GM10266 (cell line): ENCODE data around the gene HSD17B10.
A peak's percentile ranks its signal among the peaks of the same experiment; 100 is the strongest.

ENCODE experiments used
- DNase-seq: peaks from one replicate; pipeline ENCODE4 v3.0.0; 2012; ENCODE audit errors: extremely low spot score
- TF ChIP-seq, protein P1 (sequence below): IDR thresholded peaks from 2 replicates; pipeline ENCODE4 v1.5.1; 2012; ENCODE audit warnings: mild to moderate bottlenecking, low read depth; ENCODE audit not compliant: control insufficient read depth, insufficient read depth; ENCODE audit errors: missing control alignments

The HSD17B10 gene

DNA sequence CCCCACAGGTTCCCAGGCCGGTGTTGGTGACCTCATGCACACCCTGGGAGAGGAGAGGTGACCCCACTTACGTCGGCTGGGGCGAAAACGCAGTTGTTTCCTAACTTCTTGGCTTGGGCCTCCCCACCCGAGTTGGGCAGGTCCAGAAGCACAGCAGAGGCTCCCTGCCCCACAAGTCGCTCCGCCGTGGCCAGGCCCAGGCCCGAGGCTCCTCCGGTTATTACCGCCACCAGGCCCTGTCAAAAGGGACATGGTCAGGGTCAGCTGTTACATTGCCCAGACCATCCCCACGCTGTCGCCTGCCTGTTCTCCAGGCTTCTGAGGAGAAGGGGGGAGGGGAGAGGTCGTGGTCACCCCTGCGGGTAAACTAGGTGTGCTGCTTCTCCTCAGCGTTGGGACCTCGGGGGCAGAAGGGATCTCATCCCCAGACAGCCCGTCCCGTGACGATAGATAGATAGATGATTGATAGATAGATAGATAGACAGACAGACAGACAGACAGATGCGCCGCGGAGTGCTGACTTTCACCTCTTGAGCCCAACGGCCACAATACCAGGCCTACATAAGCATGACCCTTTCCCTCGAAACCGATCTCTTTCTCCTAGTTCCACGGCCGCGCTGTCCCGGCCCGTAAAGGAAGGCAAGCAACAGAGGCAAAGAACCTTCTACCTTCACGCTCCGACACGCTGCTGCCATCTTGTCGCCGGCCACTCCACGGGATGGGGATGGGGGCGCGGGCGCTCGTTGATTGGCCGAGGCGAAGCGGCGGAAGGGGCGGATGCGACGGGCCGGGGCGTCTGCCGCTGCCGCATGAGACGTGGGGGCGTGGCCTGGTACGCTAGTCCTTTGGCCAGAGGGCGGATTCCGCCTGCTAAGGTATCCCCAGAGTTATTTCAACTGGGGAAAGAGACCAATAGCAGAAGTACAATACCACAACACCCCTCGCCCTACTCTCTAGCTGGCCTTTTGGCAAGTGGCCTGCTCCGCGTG is at the start of gene HSD17B10:
Gene HSD17B10 (minus strand): TSS at position 720 of the 989 bp plus-strand sequence. CDS start 25 bp downstream, at position 695.
- DNase-seq, result peak; percentile 78
- TF ChIP-seq, protein P1, sequence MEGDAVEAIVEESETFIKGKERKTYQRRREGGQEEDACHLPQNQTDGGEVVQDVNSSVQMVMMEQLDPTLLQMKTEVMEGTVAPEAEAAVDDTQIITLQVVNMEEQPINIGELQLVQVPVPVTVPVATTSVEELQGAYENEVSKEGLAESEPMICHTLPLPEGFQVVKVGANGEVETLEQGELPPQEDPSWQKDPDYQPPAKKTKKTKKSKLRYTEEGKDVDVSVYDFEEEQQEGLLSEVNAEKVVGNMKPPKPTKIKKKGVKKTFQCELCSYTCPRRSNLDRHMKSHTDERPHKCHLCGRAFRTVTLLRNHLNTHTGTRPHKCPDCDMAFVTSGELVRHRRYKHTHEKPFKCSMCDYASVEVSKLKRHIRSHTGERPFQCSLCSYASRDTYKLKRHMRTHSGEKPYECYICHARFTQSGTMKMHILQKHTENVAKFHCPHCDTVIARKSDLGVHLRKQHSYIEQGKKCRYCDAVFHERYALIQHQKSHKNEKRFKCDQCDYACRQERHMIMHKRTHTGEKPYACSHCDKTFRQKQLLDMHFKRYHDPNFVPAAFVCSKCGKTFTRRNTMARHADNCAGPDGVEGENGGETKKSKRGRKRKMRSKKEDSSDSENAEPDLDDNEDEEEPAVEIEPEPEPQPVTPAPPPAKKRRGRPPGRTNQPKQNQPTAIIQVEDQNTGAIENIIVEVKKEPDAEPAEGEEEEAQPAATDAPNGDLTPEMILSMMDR, result no peak

DNA sequence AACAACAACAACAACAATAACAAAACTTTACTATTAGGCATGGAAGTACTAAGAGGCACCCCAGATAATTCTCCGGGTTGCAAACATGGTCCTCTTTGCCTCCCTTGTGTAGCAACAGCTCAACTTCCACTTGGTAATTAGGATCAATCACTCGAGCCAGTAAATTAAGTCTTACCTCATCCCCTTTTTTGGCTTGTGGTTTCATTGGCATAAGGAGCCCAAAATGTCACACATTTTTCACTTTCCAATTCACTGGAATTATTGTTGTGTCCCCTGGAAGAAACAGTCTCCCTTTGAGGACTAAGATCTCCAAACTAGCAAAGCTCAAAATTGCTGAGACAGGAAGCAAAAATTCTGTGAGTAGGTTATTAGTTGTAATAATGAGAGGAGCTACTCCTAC is 49.2 kb upstream of the HSD17B10 start:
- DNase-seq, result no peak
- TF ChIP-seq, protein P1, result no peak

DNA sequence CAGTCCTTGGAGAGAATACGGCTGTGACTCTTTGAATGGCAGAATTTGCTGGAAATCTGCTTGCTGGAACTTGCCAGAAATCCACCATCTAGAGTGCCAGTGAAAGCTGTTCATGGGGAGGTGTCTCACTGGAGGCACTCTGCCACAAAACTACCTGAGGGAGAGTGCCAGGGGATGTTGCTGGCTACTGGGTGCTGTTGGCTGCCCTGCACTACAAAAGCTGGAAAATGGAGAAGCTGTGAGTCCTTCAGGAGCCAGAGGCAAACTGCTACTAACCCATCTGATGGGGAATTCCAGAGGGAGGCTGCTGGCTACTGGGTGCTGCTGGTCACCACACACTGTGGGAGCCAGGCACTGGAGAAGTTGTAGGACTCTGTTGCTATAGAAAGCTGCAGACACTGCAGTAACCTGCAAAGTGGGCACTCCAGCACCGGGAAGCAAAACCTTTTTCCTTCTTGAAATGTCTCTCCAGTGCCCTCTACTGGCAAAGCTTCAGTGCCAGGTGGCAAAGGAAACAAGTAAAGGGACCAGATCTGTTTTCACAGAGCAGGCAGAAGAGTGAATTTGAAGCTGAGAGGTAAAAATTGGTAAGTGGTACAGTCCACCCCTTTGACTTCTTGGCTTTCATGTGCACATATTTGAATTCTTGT is 47.8 kb upstream of the HSD17B10 start:
- TF ChIP-seq, protein P1, result peak; percentile 62
- peak; percentile 32 for DNase-seq

- DNase-seq, result no peak
- TF ChIP-seq, protein P1, result peak; percentile 17
Observed at GRCh38 chrX:53481093-53481492, 46.9 kb upstream of the HSD17B10 start.

GRCh38 chrX:53479301-53479700 is 45.1 kb upstream of the HSD17B10 start:
- TF ChIP-seq, protein P1, result no peak
- no peak for DNase-seq

DNA sequence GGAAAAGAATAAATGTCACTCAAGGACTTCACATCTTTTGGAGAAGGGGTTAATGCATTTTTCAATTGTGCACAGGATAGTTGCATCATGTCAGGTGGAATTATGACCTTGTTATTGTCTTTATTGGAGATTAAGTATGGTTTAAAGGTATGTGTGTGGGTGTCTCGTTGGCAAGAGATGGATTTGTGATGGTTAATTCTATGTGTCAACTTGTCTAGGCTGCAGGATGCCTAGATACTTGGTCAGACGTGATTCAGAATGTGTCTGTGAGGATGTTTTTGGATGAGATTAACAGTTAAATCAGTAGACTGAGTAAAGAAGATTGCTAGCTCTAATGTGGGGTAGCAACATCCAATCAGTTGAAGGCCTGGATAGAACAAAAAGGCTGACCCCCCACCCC is 42.2 kb upstream of the HSD17B10 start:
- TF ChIP-seq, protein P1, result no peak
- DNase-seq, result no peak

- DNase-seq, result no peak
- TF ChIP-seq, protein P1, result no peak
Observed at GRCh38 chrX:53474707-53475106, 40.5 kb upstream of the HSD17B10 start.
